ENCODE measurements around the gene IDH3A. TPM values are rescaled to one million over a fixed set of nuclear protein-coding genes. Genes with fewer than 3 reads are reported as not detected.
A peak's percentile ranks its signal among the peaks of the same experiment; 100 is the strongest.

Gene IDH3A
- total and polyA plus RNA-seq, 9 of the 15 experiments (the other 6 are each of a cell fraction or from before 2014, with no cell fraction given) = 37.4 to 249 (median 107) TPM

DNA sequence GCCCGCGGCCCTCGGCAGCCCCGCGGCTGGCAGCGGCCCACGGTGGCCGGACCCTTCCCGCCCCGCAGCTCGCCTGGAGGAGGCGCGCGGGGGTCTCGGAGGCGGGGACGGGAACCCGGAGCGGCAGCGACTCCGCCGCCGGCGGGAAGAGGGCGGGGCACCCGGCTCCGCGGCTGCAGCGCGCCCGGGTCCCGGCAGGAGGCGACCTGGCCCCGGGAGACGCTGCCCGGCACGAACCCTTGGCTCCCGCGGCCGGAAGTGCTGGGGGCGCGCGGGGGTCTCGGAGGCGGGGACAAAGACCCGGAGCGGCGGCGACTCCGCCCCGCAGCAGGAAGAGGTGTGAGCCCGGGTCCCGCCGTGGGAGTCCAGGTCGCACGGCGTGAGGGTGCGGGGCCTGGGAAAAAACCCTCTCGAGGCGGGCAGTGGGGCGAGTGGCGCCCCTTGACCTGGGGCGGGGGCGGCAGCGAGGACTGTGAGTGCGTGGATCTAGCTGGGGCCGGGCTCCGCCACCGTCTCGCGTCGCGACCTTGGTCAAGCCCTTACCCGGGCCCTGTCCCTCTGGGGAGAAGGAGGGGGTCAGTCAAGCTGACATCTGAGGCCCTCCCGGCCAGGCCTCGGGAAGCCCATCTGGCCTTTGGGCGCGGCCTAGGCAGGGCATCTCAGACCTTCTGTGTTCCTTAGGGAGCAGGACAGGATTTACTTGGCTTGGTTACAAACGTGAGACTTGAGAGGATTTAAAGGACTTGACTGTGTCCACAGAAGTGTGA is 17.7 kb upstream of the IDH3A start, which contains the start of gene CIB2 (continued):
- TF ChIP-seq SLC30A9 (CRISPR knock-in tag; IDR thresholded peaks at IDR 0.05) = no peak
- no peak for TF ChIP-seq HNRNPK (IDR thresholded peaks at IDR 0.05; ENCODE audit: low read depth, low read length, poor library complexity, severe bottlenecking)
- no peak for TF ChIP-seq TFAM (CRISPR knock-in tag; conservative IDR thresholded peaks at IDR 0.05)
- TF ChIP-seq, protein P1, sequence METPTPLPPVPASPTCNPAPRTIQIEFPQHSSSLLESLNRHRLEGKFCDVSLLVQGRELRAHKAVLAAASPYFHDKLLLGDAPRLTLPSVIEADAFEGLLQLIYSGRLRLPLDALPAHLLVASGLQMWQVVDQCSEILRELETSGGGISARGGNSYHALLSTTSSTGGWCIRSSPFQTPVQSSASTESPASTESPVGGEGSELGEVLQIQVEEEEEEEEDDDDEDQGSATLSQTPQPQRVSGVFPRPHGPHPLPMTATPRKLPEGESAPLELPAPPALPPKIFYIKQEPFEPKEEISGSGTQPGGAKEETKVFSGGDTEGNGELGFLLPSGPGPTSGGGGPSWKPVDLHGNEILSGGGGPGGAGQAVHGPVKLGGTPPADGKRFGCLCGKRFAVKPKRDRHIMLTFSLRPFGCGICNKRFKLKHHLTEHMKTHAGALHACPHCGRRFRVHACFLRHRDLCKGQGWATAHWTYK (CRISPR knock-in tag; IDR thresholded peaks at IDR 0.05) = peak; percentile 59; the same call in 1 of the 2 replicates
- TF ChIP-seq MCM7 (IDR thresholded peaks at IDR 0.05) = no peak
- TF ChIP-seq, protein P2, sequence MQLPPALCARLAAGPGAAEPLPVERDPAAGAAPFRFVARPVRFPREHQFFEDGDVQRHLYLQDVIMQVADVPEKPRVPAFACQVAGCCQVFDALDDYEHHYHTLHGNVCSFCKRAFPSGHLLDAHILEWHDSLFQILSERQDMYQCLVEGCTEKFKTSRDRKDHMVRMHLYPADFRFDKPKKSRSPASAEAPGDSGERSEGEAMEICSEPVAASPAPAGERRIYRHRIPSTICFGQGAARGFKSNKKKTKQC (CRISPR knock-in tag; IDR thresholded peaks at IDR 0.05) = no peak
- no peak for TF ChIP-seq ZNF551 (CRISPR knock-in tag; IDR thresholded peaks at IDR 0.05)
- peak; percentile 44; the same call in 1 of the 2 replicates for TF ChIP-seq LCOR (CRISPR knock-in tag; IDR thresholded peaks at IDR 0.05)
- TF ChIP-seq RBM25 (IDR thresholded peaks at IDR 0.05; ENCODE audit: low read depth, low read length, severe bottlenecking) = peak; percentile 45
- peak; percentile 49 for TF ChIP-seq PCBP1 (IDR thresholded peaks at IDR 0.05; ENCODE audit: low read depth, low read length, poor library complexity, severe bottlenecking)
